HG02759 (cell line): ENCODE data around the gene HBP1.
"Not testable (repeated sequence)": the region's sequence is repeated elsewhere in the genome, so short reads cannot be mapped to it uniquely, and the experiment has no call there.

Source experiments
- ATAC-seq: cut with Tn5 transposase; IDR thresholded peaks from one replicate; pipeline ENCODE4 v1.9.1; 2021; ENCODE audit warnings: mild to moderate bottlenecking, moderate library complexity; ENCODE audit not compliant: unreplicated experiment

The HBP1 gene

DNA sequence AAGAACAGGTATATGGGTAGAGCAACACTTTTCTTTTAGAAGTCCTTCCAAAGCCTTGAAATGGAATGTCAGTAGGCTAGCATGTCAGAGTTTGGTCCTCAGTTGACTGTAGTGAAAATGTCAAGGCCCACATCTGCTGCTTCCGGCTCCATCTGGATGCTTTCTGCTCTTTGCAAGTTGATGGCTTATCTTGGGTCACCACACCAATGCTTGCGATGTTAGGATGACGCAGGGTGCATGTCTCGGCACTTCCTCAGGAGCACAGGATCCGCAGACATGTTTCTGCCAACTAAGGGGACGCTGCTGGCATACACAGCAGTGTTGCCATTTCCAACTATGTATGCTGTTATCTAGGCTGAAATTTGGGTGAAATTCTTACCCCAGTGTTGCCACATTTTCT, 14.0 kb upstream of the HBP1 start:
- no peak for ATAC-seq

DNA sequence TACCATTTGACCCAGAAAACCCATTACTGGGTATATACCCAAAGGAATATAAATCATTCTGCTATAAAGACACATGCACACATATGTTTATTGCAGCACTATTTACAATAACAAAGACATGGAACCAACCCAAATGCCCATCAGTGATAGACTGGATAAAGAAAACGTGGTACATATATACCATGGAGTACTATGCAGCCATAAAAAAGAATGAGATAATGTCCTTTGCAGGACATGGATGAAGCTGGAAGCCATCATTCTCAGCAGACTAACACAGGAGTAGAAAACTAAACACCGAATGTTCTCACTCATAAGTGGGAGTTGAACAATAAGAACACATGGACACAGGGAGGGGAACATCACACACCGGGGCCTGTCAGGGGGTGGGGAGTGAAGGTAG, 13.1 kb upstream of the HBP1 start:
- ATAC-seq: not testable (repeated sequence)

DNA sequence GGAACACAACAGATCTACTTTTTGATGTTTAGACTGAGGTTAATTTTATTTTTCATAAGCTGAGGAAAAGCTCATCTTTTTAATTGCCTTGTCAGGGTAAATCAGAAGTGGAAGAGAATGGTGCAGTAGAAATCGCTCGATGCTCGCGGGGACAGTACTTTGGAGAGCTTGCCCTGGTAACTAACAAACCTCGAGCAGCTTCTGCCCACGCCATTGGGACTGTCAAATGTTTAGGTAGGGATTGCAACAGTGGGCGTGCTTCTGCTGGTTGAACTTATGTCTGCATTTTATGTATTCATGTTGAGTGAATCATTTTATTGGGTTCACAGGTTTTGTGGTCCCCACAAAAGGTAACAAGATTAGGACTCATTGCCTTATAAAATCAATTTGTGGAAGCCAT, 11.7 kb upstream of the HBP1 start:
- ATAC-seq: no peak

DNA sequence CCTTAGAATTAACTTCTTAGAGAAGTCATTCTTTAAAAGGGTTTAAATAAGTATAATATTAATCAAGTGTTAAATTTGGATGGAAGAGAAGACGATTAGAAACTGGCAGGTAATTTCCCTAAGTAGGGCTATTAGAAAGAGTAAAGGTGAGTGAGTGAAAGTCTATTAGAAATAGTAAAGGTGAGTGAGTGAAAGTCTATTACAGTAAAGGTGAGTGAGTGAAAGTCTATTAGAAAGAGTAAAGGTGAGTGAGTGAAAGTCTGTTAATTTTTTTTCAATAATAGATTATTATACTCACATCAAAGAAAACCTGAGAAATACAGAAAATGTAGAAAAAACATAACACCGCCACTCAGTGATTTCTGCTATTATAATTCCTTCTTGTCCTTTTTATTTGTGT, 10.8 kb upstream of the HBP1 start:
- ATAC-seq: no peak

DNA sequence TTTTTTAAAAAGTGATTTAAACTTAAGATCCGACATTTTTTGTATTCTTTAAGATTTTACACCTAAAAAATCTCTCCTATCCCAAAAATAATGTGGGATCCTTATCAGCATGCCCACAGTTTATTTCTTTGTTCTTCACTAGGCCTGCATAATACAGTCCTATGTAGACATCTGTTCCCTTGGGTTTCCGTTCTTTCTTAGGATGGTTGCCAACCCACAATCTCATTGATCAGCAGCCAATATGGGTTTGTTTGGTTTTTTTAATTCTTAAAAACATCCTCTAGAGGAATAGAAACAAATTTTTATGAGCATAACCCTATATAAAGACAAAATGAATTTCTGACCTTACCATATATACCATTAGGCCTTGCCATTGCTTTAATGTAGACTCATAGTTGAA, 8.4 kb upstream of the HBP1 start:
- no peak for ATAC-seq

DNA sequence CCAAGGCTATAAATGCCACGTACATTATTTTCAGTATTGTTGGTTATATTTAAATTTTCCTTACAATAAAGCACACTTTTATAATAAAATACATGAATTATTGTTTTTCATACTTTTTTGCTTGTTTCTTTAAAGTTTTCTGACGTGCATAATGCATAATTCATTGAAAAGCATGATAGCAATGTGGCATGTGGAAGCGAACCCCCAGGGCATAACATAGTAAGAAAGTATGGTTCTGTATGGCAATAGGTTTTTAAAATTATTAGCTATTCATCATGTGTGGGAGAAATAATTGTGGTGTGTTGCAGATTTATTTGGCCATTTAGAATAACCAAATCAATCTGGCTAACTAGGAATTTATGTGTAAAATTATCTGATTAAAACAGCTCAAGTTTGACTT, 7.4 kb upstream of the HBP1 start:
- ATAC-seq: no peak

DNA sequence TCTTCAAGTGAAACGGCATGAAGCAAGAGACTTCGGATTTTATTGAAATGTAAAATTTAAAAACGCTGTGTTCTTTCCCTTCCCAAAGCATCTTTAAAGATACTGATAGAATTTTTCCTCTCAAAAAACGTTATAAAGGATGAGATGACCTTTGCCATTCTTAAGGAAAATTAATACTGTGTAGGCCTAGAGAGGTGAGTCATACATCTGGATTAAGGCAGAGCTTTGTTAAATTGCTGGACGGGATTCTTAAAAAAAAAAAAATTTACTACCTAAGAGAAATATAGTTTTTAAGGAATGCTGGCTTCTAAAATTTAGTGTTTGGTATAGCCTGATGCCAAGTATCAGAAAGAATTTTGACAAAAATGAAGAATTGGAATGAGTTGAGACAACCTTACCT, 6.3 kb upstream of the HBP1 start:
- no peak for ATAC-seq

DNA sequence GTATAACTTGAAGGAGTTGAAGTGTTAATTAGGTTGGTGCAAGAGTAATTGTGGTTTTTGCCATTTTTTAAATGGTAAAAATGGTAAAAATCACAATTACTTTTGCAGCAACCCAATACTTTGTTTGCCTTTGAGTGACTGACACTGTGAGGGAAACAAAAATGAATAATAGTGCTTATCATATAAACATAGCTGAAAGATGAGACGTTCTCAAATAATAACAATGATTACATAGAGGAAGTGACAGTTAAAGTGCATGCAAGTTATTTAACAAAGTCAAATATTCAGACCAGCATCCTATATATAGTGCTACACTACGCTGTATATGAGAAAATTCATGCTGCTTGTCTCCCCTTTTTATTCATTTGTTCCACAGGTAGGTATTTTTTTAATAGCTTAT, 4.7 kb upstream of the HBP1 start:
- ATAC-seq: no peak

DNA sequence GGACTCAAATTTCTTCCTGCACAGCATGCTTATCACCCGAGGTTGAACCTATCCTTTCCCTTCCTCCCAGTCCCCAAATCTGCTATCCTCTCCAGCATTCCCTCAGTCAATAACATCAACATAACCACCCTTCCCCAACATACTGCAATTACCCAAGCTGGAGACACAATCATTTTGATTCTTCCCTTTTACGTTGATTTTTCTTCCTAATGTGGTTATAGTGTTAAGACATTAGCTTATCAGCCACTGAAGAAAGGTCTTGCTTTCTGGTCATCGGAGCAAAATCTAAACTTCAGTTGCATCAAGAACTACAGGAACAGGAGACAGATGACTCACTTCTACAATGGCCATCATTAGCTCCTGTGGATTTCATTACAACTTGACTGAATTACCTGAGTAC, 3.5 kb upstream of the HBP1 start:
- ATAC-seq: no peak

DNA sequence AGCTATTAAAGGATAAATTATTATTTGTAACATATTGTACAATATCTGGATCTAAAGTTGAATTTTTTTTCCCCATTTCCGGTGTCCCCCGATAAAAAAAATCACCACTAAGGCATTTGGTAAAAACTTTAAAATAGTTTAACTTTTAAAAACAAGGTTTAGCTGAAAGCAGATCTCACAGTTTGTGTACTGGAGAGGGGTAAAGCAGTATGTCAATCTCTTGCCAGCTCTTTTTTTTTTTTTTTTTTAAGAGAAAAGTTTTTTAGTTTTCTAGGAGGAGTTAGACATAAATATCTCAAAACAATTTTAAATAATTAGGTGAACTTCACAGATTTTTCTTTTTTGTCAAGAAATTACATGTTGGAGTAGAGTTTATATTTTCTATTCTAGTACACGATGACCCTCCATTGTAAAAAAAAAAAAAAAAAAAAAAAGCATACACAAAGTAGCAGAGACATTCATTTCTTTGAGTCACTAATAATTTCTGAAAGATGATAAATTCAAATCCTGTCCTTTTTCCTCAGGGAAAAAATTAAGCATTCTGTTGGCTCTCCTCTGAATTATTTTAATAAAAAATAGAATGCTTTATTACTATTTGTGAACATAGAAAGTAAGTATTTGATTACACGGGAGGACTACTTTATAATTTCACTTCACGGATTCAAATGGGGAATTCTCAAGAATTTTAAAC, 1.9 kb upstream of the HBP1 start:
- no peak for ATAC-seq

DNA sequence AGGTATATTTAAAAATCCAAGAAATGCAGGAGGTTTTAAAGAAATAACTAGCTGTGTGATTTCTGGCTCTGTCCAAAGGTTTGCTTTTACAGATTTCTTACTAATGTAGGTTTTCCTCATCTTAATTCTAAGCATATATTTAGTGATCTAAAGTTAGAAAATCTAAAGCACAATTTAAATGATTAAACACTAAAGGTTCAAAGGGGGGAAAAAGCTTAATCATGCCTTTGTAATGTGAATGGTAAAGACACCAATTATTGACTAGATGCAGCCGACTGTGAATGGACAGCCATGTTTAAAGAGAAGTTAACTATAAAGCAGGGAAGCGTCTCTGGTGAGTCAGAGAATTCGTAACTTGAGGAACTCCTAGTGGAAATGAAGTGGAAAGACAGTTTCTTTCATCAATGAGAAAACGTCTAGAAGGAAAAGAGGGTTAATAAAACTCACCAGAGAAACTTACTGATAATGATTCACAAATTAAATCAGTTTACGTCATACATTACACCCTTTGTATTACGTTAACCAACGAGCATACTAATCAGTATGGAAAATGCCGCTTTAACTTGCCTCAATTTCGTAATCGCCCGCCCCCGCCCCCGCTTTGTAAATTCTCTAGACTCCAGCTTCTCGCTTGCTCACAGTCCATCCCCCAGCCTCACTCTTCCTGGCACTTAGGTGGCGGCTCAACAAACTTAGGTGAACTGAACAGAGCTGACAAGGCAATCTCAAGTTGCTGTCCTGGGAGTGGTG, 1.1 kb upstream of the HBP1 start:
- no peak for ATAC-seq

DNA sequence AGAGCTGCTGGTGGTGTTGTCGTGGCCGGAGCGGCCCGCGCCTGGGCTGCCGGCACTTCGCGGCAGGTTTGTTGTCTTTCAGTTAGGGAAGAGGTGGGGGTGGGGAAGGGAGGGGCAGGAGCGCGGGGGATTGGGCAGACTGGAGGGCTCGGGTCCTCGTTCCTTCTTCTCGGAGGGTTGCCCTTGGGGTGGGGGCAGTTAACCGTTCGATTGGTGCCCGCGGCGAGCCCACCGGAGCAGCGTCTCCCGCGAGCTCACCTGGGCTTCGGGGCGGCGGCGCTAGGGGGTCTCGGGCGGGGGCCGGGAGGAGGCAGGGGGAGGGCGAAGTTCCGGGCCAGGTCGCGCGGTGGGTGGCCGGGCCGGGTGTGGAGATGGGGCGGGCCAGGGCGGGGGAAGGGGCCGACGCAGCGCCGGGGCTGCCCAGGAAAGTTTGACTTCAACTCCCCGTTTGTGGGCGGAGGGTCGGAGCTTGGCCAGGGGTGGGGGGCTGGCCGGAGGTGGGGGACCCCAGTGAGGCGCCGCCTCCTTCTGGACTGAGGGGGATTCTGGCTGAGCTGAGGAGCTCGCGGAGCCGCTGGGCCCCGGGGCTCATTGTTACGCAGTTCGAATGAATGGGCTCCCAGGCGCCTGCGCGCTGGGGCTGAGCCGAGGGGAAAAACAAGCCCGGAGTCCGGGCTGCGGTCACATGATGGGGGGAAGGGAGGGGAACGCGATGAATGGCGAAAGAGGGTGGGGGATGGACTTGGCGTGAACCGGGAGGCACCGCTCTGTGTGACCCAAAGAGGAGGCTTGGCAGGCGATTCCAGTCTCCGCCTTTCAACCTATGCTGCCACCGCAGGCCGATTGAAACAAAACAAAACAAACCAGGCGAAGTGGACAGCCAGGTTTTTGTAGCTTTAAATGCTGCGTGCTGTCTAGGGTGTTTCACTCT, 582 bp downstream of the HBP1 start:
- peak; percentile 25 for ATAC-seq

DNA sequence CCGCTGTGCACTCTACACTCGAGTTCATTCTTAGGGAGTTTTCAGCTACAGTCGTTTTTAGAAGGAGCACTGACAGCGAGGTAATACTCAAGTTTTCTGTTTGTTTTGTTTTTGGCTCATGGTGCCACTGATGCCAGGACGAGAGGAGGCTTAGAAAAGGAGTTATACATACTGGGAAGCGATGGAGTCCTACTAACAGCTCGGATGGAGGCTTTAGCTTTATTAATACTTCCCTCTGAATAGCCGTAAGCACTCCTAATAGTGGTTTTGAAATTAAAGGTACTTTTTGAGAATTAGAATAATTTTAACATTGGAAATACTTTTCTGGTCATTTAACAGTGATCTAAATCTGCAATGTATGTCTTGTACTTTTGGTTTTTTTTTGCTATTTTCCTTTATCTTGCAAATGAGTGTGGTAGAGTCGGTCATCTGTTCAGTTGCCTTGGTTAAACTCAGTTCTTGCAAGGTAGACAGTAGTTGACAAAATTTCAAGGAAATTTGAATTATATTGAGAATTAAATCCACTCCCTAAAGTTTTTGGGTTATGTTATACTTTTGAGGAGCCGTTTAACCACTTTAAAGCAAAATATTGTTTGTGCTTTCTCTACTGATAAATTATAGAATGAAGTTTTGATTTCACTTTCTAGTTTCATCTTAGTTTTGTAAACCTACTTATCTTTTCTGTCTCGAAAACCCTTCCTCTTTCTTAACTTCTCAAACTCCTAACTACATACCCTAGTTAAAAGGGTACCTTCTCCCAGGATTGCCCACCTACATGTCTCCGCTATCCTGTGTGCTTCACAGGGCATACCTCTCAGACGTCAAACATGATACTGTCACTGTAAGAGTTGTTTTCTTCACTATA, 1.5 kb downstream of the HBP1 start:
- no peak for ATAC-seq

DNA sequence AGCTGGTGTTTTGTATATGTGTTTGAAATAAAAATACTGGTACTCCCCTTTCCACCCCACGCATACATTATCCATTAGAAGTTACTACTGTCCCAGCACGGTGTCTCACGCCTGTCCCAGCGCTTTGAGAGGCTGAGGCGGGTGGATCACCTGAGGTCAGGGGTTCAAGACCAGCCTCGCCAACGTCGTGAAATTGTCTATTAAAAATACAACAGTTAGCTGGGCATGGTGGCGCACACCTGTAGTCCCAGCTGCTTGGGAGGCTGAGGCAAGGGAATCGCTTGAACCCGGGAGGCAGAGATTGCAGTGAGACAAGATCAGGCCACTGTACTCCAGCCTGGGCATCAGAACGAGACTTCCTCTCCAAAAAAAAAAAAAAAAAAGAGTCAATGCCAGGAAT, 2.7 kb downstream of the HBP1 start:
- no peak for ATAC-seq

DNA sequence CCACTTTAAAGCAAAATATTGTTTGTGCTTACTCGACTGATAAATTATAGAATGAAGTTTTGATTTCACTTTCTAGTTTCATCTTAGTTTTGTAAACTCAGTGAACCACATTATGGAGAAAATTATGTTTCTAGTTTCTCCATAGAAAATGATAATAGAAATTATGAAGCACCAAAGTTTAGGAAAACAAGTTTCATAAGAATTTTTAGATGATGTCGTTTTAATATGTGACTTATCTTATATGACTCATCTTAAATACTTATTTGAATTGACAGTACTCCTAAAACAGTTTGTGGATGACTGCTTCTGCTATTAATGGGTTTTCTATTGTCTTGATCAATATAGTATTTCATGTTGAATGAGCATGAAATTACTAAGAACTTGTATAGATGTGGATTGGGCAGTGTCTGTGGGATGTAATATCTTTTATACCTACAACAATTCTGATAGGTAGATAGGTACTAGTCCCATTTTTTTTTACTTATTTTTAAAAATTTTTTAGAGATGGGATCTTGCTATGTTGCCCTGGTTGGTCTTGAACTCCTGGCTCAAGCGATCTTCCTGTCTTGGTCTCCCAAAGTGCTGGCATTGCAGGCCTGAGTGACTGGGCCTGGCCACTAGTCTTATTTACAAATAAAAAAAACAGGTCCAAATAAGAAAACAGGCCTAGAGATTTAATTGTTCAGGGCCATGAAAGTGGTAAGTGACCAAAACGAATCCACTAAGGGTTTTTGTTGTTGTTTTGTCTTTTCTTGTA, 3.7 kb downstream of the HBP1 start:
- no peak for ATAC-seq

DNA sequence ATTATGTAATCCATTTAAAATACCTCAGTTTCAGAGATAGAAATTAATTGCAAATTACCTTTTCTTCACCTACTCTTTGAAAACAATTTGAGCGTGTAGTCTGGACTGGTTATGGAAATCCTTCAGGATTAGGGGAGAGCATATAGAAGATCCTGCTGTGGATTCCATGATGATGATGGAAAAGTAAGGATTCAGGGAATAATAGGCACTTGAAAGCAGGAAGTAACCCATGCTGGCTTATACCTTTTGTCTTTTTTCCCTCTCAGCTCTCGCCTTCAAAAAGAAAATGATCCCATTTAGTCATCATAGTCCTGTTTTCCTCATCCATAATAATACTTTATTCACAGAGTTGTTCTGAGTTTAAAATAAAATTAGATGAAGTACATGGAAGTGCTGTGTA, 4.4 kb downstream of the HBP1 start:
- no peak for ATAC-seq

DNA sequence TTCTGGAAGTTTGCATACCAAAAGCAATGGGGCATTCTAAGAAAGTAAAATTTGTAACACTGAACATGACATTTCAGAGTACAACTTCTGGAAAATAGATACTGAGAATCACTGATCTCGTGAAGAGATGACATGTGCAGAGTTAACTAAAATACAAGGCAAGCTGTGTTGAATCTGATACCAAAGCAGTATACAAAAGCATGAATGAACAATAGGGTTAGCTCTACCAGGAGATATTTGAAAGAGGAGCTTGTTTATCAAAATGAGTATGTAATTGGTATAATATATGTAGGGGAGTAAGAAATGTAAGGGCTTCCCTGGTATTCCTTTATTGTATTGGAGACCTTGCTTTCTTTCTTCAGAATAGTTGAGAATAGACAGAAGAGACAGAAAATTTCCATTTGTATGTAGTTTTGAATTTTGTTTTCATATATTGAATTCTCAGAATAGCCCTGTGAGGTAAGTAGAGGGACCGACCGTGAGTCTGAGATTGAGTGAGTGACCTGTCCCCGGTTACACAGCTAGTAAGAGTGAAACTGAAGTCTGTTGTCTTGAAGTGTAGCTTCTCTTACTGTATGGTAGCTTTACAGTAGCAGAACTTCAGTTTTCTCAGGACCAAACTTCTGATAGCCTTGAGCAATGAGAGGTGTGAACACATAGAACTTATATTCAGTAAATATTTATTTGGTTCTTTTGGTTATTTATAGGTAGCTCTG, 5.0 kb downstream of the HBP1 start:
- peak; percentile 61 for ATAC-seq

DNA sequence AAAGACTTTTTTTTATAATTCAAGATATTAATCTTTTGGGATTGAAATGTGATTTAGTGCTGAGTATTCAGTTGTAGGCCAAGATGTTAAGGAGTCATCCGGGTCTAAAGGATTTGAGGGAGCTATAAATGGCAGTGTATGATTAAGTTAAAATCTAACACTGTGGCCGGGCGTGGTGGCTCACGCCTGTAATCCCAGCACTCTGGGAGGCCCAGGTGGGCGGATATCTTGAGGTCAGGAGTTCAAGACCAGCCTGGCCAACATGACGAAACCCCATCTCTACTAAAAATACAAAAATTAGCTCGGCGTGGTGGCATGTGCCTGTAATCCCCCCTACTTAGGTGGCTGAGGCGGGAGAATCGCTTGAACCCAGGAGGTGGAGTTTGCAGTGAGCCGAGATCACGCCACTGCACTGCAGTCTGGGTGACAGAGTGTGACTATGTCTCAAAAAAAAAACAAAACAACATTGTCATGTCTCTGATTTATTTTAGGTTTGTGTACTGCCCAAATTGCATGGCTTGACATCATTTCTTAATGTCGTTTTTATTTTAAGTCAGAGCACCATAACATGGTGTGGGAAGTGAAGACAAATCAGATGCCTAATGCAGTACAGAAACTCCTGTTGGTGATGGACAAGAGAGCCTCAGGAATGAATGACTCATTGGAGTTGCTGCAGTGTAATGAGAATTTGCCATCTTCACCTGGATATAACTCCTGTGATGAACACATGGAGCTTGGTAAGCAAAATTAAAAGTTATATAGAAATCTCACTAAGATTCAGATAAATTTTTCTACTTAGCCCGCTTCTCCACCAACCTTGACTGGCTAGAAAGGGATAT, 10.7 kb downstream of the HBP1 start:
- no peak for ATAC-seq

DNA sequence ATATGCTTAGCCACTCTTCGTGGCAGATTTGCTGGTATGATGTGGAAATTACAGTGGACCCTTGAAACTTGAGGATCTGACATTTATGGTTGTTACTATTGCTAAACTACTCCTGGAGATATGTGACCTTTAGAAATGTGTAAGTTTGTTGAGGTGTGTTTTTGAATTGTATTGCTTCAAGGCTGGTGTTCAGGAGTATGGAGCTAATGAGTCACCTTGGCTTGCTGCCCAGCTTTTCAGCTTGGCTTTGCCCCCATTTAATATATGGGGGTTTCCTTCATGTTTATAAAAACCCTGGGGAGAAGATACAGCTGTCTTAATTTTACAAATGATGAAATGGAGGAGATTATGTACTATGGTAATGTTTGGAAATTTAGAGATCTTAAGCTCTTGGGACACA, 11.6 kb downstream of the HBP1 start:
- ATAC-seq: no peak
